PC-9 (cell line): ENCODE data around the gene AUTS2. TPM values are rescaled to one million over a fixed set of nuclear protein-coding genes. Genes with fewer than 3 reads are reported as not detected.

Experiments
- BruUV-seq: library from RNA; stranded (reverse); fragments of 400-500 nt; replicated peaks from 2 replicates; lab custom pipeline; 2021; lab: Mats Ljungman, UMichigan
- CTCF ChIA-PET: fragments of 300-600 bp; sonication (Branson Sonifier 250); formaldehyde crosslinking; loops from one replicate; lab custom pipeline; 2022; ENCODE audit warnings: antibody characterized with exemption; lab: Charles Lee
- POLR2A ChIA-PET: fragments of 300-600 bp; sonication (Branson Sonifier 250); formaldehyde crosslinking; loops from one replicate; lab custom pipeline; 2022; ENCODE audit warnings: antibody characterized with exemption; ENCODE audit not compliant: unreplicated experiment; lab: Charles Lee
- DNase-seq, 2 experiments: peaks; one replicate each; pipeline versions ENCODE4 v3.0.0 to v3.0.0-alpha.2; 2015 to 2022; ENCODE audit warnings: mixed read lengths in 1 of 2
- H2AFZ ChIP-seq: fragments of 200-600 bp; sonication (generic); 2 replicates; pipeline ENCODE4 v1.8.1; 2017; ENCODE audit warnings: antibody characterized with exemption
- H3F3A ChIP-seq: fragments of 200-600 bp; sonication (generic); 2 replicates; pipeline ENCODE4 v1.8.1; 2017; ENCODE audit warnings: antibody characterized with exemption, mild to moderate bottlenecking, low read depth; ENCODE audit not compliant: insufficient read depth
- H3K27ac ChIP-seq: fragments of 200-600 bp; sonication (generic); 2 replicates; pipeline ENCODE4 v1.6.1; 2016; ENCODE audit warnings: mixed run types
- H3K27me3 ChIP-seq: fragments of 200-600 bp; sonication (generic); 2 replicates; pipeline ENCODE4 v1.6.1; 2016; ENCODE audit warnings: low read depth, mixed run types; ENCODE audit not compliant: insufficient read depth
- H3K36me3 ChIP-seq: fragments of 200-600 bp; sonication (generic); 2 replicates; pipeline ENCODE4 v1.6.1; 2016; ENCODE audit warnings: low read depth, mixed run types
- H3K4me1 ChIP-seq: fragments of 200-600 bp; sonication (generic); replicated peaks from 2 replicates; pipeline ENCODE4 v1.6.1; 2016; ENCODE audit warnings: mixed run types; ENCODE audit not compliant: insufficient read depth
- H3K4me2 ChIP-seq: fragments of 200-600 bp; sonication (generic); 2 replicates; pipeline ENCODE4 v1.6.1; 2017; ENCODE audit warnings: mixed run types
- H3K4me3 ChIP-seq: fragments of 200-600 bp; sonication (generic); 2 replicates; pipeline ENCODE4 v1.6.1; 2016; ENCODE audit warnings: mixed run types
- H3K79me2 ChIP-seq: fragments of 200-600 bp; sonication (generic); 2 replicates; pipeline ENCODE4 v1.6.1; 2017; ENCODE audit warnings: low read depth, mixed run types
- H3K9me2 ChIP-seq: fragments of 200-600 bp; sonication (generic); 2 replicates; pipeline ENCODE4 v1.8.1; 2017; ENCODE audit warnings: mild to moderate bottlenecking; ENCODE audit not compliant: insufficient read depth
- H3K9me3 ChIP-seq: fragments of 200-600 bp; sonication (generic); 2 replicates; pipeline ENCODE4 v1.8.1; 2016; ENCODE audit warnings: low read depth; ENCODE audit not compliant: insufficient read depth
- H4K20me1 ChIP-seq: fragments of 200-600 bp; sonication (generic); 2 replicates; pipeline ENCODE4 v1.8.1; 2017; ENCODE audit not compliant: insufficient read depth
- CTCF ChIP-seq: fragments of 200-600 bp; sonication (generic); conservative IDR thresholded peaks from 2 replicates; pipeline ENCODE4 v1.6.1; 2017; ENCODE audit warnings: mixed run types, antibody characterized with exemption, mild to moderate bottlenecking, moderate library complexity
- EZH2 ChIP-seq: fragments of 200-600 bp; sonication (generic); IDR thresholded peaks from 2 replicates; pipeline ENCODE4 v1.8.0; 2017; ENCODE audit warnings: antibody characterized with exemption, low read depth
- intact Hi-C: fragments of 100-400 bp; cut with micrococcal nuclease; formaldehyde crosslinking; loops from one replicate; pipeline ENCODE4 v1.10.0; 2022; ENCODE audit not compliant: unreplicated experiment
- total RNA-seq: library from RNA; stranded (reverse); gene quantifications from 2 replicates; pipeline ENCODE4 v1.2.3, GENCODE V29; 2021

The AUTS2 gene
- total RNA-seq, 1 experiment from 2014 or later = not detected

- Histone ChIP-seq H4K20me1 (no peaks in the 10 kb centered on the region), H3K36me3 (no peaks in the 10 kb centered on the region), H3K27me3 (no peaks in the 10 kb centered on the region), H3K79me2 (no peaks in the 10 kb centered on the region), H3K4me2 (no peak overlapping the region), H3K27ac (no peak overlapping the region), H2AFZ (no peak overlapping the region), H3K9me2 (no peaks in the 10 kb centered on the region), H3K4me1 (no peaks in the 10 kb centered on the region), H3F3A (no peaks in the 10 kb centered on the region), H3K9me3 (no peaks in the 10 kb centered on the region), H3K4me3 (no peak overlapping the region)
- intact Hi-C loops = no loop called here
- ChIA-PET CTCF (no interaction called here), POLR2A (no interaction called here)
- no peak for DNase-seq
- BruUV-seq = no TSS peak
- TF ChIP-seq CTCF (no peak), EZH2 (no peak)
Measured at GRCh38 chr7:70183278-70183677, 585.0 kb downstream of the AUTS2 start.

DNA sequence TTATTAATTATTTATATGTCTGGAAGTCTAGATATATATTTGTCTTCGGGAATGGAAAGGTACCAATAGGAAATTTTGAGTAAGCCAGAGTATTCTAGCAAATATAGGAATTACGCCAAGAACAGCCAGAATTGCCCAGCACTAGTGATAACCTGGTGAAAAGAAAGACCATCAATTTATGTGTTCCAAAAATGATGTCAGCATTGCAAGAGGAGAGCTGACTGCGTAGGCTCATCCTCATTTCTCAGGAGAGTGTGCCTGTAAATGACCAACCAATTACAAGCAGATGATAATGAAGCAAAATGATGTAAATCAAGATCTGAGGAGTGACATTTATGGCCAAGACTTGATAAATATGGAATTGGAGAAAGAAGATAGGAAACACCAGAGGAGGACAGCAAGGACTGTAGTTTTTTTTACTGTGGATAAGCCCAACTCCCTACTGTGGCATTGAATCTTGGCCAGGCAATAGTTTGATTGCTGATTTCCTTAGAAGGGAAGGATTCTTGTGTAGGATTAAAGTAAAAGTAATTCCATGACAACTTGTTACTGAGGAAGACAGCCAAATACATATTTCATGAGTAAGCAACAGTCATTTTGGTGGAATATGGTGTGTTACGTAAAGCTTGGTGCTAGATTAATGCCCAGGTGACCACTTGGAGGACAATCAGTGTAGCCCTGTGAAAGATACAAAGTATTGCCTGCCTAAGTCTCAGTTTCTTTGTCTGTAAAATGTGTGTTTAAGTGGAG is 590.8 kb downstream of the AUTS2 start:
- no peaks in the 10 kb centered on the region for H3F3A ChIP-seq
- no peaks in the 10 kb centered on the region for H3K27me3 ChIP-seq
- intact Hi-C loops = no loop called here
- no TSS peak for BruUV-seq
- no peaks in the 10 kb centered on the region for H3K79me2 ChIP-seq
- H3K4me2 ChIP-seq = no peak overlapping the region
- H4K20me1 ChIP-seq = no peaks in the 10 kb centered on the region
- H3K4me3 ChIP-seq = no peak overlapping the region
- H2AFZ ChIP-seq = no peak overlapping the region
- ChIA-PET POLR2A (interaction anchor here (0.6 kb wide), 1 partner anchor 174 kb away, joined by 11 read pairs; no protein-coding TSS in a partner anchor), CTCF (no interaction called here)
- no peaks in the 10 kb centered on the region for H3K9me3 ChIP-seq
- no peaks in the 10 kb centered on the region for H3K4me1 ChIP-seq
- H3K36me3 ChIP-seq = no peaks in the 10 kb centered on the region
- H3K27ac ChIP-seq = no peak overlapping the region
- TF ChIP-seq EZH2 = no peak
- no peak for TF ChIP-seq CTCF
- no peak for DNase-seq
- no peaks in the 10 kb centered on the region for H3K9me2 ChIP-seq

DNA sequence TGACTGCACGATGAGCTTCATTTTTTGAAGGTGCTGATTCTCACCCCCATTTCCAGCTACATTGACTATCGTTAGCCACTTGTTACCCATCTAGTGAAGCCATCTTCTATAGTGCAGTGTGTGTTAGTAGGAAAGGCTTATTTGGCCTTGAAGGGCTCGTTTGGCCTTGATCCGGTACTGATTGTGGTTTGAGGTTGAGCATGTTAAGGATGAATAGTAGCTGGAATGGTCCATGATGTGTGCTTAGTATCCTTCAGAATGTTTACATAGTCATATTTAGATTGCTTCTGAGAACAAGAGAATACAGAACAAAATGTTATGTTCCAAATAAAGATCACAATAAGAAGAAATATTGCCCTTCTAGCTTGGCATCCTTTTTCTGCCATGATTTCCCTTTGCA is 591.5 kb downstream of the AUTS2 start:
- Histone ChIP-seq H3F3A (no peaks in the 10 kb centered on the region), H3K27ac (no peak overlapping the region), H3K79me2 (no peaks in the 10 kb centered on the region), H3K4me2 (no peak overlapping the region), H3K9me2 (no peaks in the 10 kb centered on the region), H2AFZ (no peak overlapping the region), H3K27me3 (no peaks in the 10 kb centered on the region), H3K4me1 (no peaks in the 10 kb centered on the region), H3K4me3 (no peak overlapping the region), H4K20me1 (no peaks in the 10 kb centered on the region), H3K9me3 (no peaks in the 10 kb centered on the region), H3K36me3 (no peaks in the 10 kb centered on the region)
- intact Hi-C loops = no loop called here
- TF ChIP-seq CTCF (no peak), EZH2 (no peak)
- DNase-seq = no peak
- ChIA-PET CTCF (no interaction called here), POLR2A (interaction anchor here (0.6 kb wide), 1 partner anchor 174 kb away, joined by 11 read pairs; no protein-coding TSS in a partner anchor)
- no TSS peak for BruUV-seq
